Esophagus muscularis mucosa (tissue), 3 donors: ENCODE measurements around the gene AHCYL1.

Source experiments
- CTCF ChIP-seq, 3 experiments: fragments of 200-600 bp in 2 of 3; fragments of 450-650 bp in 1 of 3; sonication (generic) in 2 of 3; IDR thresholded peaks; one replicate each; pipeline ENCODE4 v1.5.1; 2017 to 2019; ENCODE audit warnings: antibody characterized with exemption in 3 of 3, mild to moderate bottlenecking in 2 of 3, moderate library complexity in 1 of 3
- POLR2A ChIP-seq: fragments of 450-650 bp; IDR thresholded peaks from one replicate; pipeline ENCODE4 v1.6.1; 2017; ENCODE audit warnings: antibody characterized with exemption, moderate library complexity, mild to moderate bottlenecking, low read depth
- POLR2AphosphoS5 ChIP-seq, 2 donors: sonication (generic); formaldehyde crosslinking; IDR thresholded peaks; one replicate each; pipeline ENCODE4 v1.6.1; 2017; ENCODE audit warnings: antibody characterized with exemption in 2 of 2

GRCh38 chr1:109995536-109995935 is 11.0 kb downstream of the AHCYL1 start:
- TF ChIP-seq CTCF (IDR thresholded peaks at IDR 0.05) = no peak
- TF ChIP-seq POLR2AphosphoS5 (IDR thresholded peaks at IDR 0.05) = no peak
- no peak for TF ChIP-seq POLR2A
